Measurements from ENCODE around the gene ZC3H18.

DNA sequence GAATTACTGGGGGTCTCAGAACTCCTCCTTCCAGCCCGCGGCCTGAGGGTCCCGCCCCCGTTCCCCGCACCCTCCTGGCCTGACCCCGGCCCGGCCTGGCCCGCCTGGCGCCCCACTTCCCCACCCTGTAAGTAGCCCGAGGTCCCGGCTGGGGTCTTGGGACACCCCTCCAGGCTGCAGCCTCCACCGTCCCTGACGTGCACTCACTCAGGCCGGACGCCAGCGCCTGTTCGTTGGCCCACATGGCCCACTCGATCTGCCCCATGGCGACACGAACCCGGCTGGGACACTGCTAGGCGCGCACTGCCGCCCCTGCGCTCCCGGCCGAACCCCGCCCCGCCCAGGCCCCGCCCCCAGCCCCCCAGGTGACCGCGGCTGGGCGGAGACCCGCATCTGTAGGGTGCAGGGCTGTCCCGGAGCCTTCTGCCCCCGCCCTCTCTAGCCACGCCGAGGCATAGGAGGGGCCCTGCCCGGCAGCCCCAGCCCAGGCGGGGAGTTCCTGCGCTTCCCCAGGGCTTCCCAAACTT is 80.6 kb downstream of the ZC3H18 start, which contains the start of gene CYBA:
- no peak for TF ChIP-seq CTCF (IDR thresholded peaks at IDR 0.05)
- no peak for TF ChIP-seq ZFX (IDR thresholded peaks at IDR 0.05; ENCODE audit: borderline replicate concordance)
